Fibroblast of lung (primary cell): Measurements from ENCODE around the gene GBA3. TPM values are rescaled to one million over a fixed set of nuclear protein-coding genes. Genes with fewer than 3 reads are reported as not detected.

Experiments
- DNase-seq, 2 donors: peaks; one replicate each; pipeline versions ENCODE4 v3.0.0 to v3.0.0-alpha.2; 2010; ENCODE audit warnings: low read depth in 2 of 2
- H2AFZ ChIP-seq: 2 replicates; pipeline ENCODE4 v1.5.1; 2012; ENCODE audit warnings: low read length, control low read depth, inconsistent platforms
- H3K27ac ChIP-seq: 2 replicates; pipeline ENCODE4 v1.5.1; 2011; ENCODE audit warnings: low read length, control low read depth; ENCODE audit not compliant: insufficient read depth
- H3K27me3 ChIP-seq: 2 replicates; pipeline ENCODE4 v1.5.1; 2011; ENCODE audit warnings: mild to moderate bottlenecking, low read length; ENCODE audit not compliant: control insufficient read depth, insufficient read depth
- H3K36me3 ChIP-seq: 2 replicates; pipeline ENCODE4 v1.5.1; 2011; ENCODE audit warnings: low read length; ENCODE audit not compliant: control insufficient read depth, insufficient read depth
- H3K4me1 ChIP-seq: 2 replicates; pipeline ENCODE4 v1.5.1; 2011; ENCODE audit warnings: low read length; ENCODE audit not compliant: control insufficient read depth, insufficient read depth; ENCODE audit errors: extremely low read depth
- H3K4me2 ChIP-seq: 2 replicates; pipeline ENCODE4 v1.5.1; 2011; ENCODE audit warnings: low read length, control low read depth; ENCODE audit not compliant: insufficient read depth; ENCODE audit errors: extremely low read depth
- H3K4me3 ChIP-seq, 4 experiments: fragments of 200-600 bp in 1 of 4; sonication (generic) in 1 of 4; replicated peaks in 1 of 4; 2 replicates each; pipeline ENCODE4 v1.5.1; 2011 to 2016; ENCODE audit warnings: low read length in 4 of 4, low read depth in 3 of 4, mild to moderate bottlenecking in 3 of 4, control low read depth in 2 of 4, inconsistent platforms in 1 of 4, mixed read lengths in 1 of 4; ENCODE audit not compliant: insufficient read depth in 1 of 4; ENCODE audit errors: control extremely low read depth in 1 of 4
- H3K79me2 ChIP-seq: 2 replicates; pipeline ENCODE4 v1.5.1; 2012; ENCODE audit warnings: mild to moderate bottlenecking, low read length, inconsistent platforms; ENCODE audit not compliant: control insufficient read depth, insufficient read depth
- H3K9ac ChIP-seq: 2 replicates; pipeline ENCODE4 v1.5.1; 2011; ENCODE audit warnings: mild to moderate bottlenecking, low read length, control low read depth; ENCODE audit not compliant: insufficient read depth
- H3K9me3 ChIP-seq: 2 replicates; pipeline ENCODE4 v1.5.1; 2012; ENCODE audit warnings: low read depth, low read length; ENCODE audit not compliant: control insufficient read depth, insufficient read depth
- H4K20me1 ChIP-seq: 2 replicates; pipeline ENCODE4 v1.5.1; 2011; ENCODE audit warnings: low read length; ENCODE audit not compliant: control insufficient read depth, insufficient read depth; ENCODE audit errors: extremely low read depth
- CTCF ChIP-seq, 2 donors: IDR thresholded peaks in 1 of 2; conservative IDR thresholded peaks in 1 of 2; 1 replicate in 1 of 2; 2 replicates in 1 of 2; pipeline ENCODE4 v1.5.1; 2011 to 2012; ENCODE audit warnings: low read length in 2 of 2, control low read depth in 1 of 2, inconsistent platforms in 1 of 2, low read depth in 1 of 2, mild to moderate bottlenecking in 1 of 2
- EZH2 ChIP-seq: IDR thresholded peaks from 2 replicates; pipeline ENCODE4 v1.5.1; 2012; ENCODE audit warnings: low read length, control low read depth, mild to moderate bottlenecking; ENCODE audit errors: missing control alignments
- polyA plus RNA-seq, 2 donors: library from polyadenylated mRNA; depleted of rRNA in 1 of 2; stranded (reverse) in 1 of 2; unstranded in 1 of 2; fragments of >200 nt; gene quantifications; 2 replicates each; pipeline ENCODE4 v1.2.1, GENCODE V29; 2011 to 2012; ENCODE audit warnings: missing spikeins in 1 of 2
- total RNA-seq: library from RNA; depleted of rRNA; stranded (reverse); fragments of >200 nt; gene quantifications from 2 replicates; pipeline ENCODE4 v1.2.1, GENCODE V29; 2014

The GBA3 gene
- total and polyA plus RNA-seq, 2 donors (not counting 1 experiment from before 2014, with no cell fraction given): not detected

GRCh38 chr4:22814906-22815305, 122.2 kb downstream of the GBA3 start:
- no peak overlapping the region for H3K9ac ChIP-seq
- H3K27me3 ChIP-seq: no peaks in the 10 kb centered on the region
- H3K9me3 ChIP-seq: no peaks in the 10 kb centered on the region
- TF ChIP-seq EZH2: no peak
- no peak for TF ChIP-seq CTCF (conservative IDR thresholded peaks at IDR 0.05 in 1 of 2, IDR thresholded peaks at IDR 0.05 in 1 of 2; ENCODE audit: low read depth in 1 of 2, low read length in 2 of 2)
- no peak overlapping the region for H3K27ac ChIP-seq
- H3K4me2 ChIP-seq: no peak overlapping the region
- no peaks in the 10 kb centered on the region for H3K36me3 ChIP-seq
- no peaks in the 10 kb centered on the region for H3K4me1 ChIP-seq
- H4K20me1 ChIP-seq: no peaks in the 10 kb centered on the region
- no peaks in the 10 kb centered on the region for H3K79me2 ChIP-seq
- DNase-seq: no peak
- no peak overlapping the region for H3K4me3 ChIP-seq
- no peak overlapping the region for H2AFZ ChIP-seq

GRCh38 chr4:22824091-22824490, 131.4 kb downstream of the GBA3 start:
- no peaks in the 10 kb centered on the region for H3K79me2 ChIP-seq
- DNase-seq: no peak
- H2AFZ ChIP-seq: no peak overlapping the region
- no peaks in the 10 kb centered on the region for H3K4me1 ChIP-seq
- no peaks in the 10 kb centered on the region for H3K27me3 ChIP-seq
- no peak overlapping the region for H3K4me2 ChIP-seq
- TF ChIP-seq EZH2 (no peak), CTCF (conservative IDR thresholded peaks at IDR 0.05 in 1 of 2, IDR thresholded peaks at IDR 0.05 in 1 of 2; ENCODE audit: low read depth in 1 of 2, low read length in 2 of 2) (no peak)
- H4K20me1 ChIP-seq: no peaks in the 10 kb centered on the region
- no peak overlapping the region for H3K9ac ChIP-seq
- H3K36me3 ChIP-seq: no peaks in the 10 kb centered on the region
- no peak overlapping the region for H3K27ac ChIP-seq
- H3K4me3 ChIP-seq: no peak overlapping the region
- no peaks in the 10 kb centered on the region for H3K9me3 ChIP-seq

GRCh38 chr4:22842360-22843018, 149.8 kb downstream of the GBA3 start:
- Histone ChIP-seq H3K4me3 (no peak overlapping the region), H3K79me2 (no peaks in the 10 kb centered on the region), H3K27ac (no peak overlapping the region), H3K9me3 (no peaks in the 10 kb centered on the region), H3K36me3 (no peaks in the 10 kb centered on the region), H3K9ac (no peak overlapping the region), H3K4me1 (no peaks in the 10 kb centered on the region), H3K27me3 (no peaks in the 10 kb centered on the region), H4K20me1 (no peaks in the 10 kb centered on the region), H3K4me2 (no peak overlapping the region), H2AFZ (no peak overlapping the region)
- no peak for DNase-seq
- no peak for TF ChIP-seq EZH2
- no peak for TF ChIP-seq CTCF (conservative IDR thresholded peaks at IDR 0.05 in 1 of 2, IDR thresholded peaks at IDR 0.05 in 1 of 2; ENCODE audit: low read depth in 1 of 2, low read length in 2 of 2)
